Inferior parietal cortex (tissue), 1 donor: ENCODE data around the gene WDR82.

Experiments used
- DNase-seq: peaks from one replicate; pipeline ENCODE4 v3.0.0-alpha.2; 2016; ENCODE audit errors: extremely low spot score

The WDR82 gene

DNA sequence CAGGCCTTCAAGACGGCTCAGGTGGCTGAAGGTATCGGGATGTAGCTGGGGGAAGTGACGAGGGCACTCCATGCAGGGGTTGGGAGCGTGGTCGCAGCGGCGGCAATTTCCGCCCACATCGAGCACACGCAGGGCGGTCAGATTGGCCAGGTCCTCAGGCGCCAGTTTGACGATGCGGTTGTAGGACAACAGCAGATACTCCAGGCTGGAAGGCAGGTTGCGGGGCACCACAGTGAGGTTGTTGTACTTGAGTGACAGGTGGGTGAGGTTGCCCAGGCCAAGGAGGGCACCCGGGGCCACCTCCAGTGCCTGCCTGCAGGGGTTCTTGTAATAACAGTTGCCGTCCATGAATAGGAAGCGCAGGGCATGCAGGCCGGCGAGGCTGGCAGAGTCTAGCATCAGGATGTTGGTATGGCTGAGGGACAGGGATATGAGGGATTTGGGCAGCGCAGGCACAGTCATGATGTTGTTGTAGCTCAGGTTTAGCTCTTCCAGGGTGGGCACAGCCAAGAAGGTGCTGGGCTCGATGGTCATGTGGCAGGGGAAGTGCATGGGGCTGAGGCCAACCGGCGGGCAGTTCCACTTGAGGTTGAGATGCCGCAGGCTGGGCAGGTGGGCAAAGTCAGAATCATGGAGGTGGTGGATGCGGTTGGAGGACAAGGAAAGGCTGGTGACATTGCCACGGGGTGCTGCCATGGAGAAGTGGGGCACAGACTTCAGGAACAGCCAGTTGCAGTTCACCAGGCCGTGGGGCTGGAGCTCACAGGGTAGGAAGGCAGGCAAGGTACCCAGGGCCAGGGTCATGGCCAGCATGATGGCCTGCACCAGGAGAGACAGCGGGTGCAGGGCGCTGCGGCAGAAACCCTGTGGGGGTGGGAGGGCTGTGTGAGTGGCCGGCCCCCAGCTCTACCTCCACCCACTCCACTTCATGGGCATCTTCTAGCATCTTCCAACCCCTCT, 54.7 kb downstream of the WDR82 start:
- no peak for DNase-seq

DNA sequence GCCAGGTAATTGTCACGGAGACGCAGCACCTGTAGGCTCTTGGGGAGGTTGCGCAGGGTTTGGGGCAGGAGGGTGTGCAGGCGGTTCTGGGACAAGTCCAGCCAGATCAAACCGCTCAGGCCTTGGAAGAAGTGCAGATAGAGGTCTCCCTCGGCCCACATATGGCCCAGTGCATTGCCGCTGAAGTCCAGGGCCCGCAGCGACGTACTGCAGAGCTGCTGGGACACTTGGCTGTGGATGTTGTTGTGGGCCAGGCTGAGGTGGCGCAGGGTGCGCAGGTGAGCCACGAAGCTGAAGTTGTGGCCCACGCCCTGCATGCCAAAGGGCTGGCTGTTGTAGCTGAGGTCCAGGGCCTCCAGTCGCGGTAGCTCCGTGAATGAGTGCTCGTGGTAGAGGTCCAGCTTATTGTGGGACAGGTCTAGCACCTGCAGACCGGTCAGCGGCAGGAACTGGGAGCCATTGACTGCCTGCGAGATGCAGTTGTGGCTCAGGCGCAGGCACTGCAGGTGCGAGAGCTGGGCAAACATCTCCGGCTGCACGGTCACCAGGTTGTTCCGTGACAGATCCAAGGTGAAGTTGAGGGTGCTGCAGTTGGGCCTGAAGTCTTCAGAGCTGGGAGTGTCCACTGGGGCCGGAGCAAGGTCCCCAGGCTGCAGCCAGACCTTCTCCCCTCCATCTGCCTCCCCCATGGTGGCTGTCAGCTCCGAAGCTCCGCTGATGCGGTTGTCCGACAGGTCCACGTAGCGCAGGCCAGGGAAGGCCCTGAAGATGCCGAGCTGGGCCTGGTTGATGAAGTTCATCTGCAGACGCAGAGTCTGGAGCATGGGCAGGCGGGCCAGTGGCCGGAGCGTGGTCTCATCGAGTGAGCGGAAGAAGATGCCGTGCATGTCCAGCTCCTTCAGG, 55.9 kb downstream of the WDR82 start:
- DNase-seq, result no peak

DNA sequence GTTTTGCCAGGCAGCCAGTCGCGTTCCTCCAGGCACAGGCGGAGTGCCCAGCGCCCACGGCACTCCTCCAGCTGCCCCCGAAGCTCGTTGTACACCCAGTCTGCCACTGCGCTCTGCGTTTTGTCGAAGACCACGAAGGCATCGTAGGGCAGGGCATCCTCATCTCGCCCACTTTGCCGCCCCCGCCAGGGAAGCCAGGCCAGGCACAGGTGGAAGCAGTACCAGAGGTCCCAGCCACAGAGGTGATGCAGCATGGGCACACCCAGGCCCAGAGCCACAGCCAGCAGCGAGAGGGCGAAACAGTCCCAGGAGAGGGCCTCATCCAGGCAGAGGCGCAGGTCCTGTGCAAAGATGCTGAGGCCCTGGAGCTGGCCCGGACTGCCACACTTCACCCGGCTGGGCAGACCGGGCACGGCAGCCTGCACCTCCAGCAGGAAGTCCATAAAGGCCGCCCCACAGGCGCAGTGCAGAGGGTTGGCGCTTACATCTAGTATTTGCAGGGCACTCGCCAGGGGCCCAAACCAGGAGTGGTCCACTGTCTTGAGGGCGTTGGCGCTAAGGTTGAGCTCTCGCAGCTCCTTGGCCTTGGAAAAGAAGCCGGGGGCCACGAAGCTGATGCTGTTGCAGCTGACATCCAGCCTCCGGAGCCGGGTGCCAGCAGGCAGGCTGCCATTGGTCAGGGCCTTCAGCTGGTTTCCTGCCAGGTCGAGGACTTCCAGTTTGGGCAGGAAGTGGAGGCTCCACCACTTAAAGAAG, 56.7 kb downstream of the WDR82 start:
- no peak for DNase-seq

DNA sequence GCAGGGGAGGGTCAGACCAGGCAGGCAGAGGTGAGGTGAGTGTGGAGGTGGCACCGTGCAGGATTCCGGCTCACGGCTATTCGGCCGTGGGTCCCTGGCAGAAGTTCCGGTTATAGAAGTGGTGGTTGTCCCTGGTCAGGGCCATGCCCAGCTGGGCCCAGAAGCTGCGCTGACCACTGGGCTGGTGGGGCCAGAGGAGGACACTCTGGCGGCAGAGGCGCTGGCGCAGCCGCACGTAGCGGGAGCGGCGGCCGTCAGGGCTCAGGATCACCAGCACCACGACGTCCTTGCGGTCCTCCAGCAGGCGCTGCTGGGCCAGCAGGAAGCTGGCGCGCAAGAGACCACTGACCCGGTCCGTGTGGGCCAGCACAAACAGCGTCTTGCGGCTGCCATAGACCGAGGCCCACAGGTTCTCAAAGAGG, 57.3 kb downstream of the WDR82 start:
- DNase-seq, result no peak

DNA sequence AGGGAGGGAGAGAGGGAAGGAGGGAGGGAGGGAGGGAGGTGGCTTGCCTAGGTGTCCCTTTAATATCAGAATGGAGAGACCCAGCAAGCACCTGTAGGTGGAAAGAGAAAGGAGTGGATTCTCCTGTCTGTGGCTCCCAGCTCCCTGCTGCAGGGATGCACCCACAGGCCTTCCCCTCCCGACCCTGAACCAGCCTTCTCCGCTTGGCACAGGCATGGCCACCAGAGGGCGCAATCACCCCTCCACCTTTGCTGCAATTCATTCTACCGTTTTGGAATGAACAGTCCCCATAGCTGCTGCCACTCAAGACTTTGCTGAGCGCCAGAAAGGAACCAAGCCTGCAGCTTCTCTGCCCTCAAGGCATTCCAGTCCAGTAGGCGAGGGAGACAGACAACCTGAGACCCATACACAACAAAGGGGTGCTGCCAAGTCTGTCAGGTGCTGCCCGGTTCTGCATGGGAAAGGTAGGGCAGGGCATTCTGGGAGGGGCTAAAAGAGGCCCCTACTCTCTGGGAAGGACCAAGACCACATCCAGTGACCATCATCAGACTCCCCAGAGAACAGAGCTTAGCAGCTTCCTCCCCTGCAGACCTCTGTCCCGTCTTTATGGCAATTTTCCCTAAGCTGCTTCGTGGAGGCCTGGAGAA, 57.9 kb downstream of the WDR82 start:
- peak; percentile 82 for DNase-seq

DNA sequence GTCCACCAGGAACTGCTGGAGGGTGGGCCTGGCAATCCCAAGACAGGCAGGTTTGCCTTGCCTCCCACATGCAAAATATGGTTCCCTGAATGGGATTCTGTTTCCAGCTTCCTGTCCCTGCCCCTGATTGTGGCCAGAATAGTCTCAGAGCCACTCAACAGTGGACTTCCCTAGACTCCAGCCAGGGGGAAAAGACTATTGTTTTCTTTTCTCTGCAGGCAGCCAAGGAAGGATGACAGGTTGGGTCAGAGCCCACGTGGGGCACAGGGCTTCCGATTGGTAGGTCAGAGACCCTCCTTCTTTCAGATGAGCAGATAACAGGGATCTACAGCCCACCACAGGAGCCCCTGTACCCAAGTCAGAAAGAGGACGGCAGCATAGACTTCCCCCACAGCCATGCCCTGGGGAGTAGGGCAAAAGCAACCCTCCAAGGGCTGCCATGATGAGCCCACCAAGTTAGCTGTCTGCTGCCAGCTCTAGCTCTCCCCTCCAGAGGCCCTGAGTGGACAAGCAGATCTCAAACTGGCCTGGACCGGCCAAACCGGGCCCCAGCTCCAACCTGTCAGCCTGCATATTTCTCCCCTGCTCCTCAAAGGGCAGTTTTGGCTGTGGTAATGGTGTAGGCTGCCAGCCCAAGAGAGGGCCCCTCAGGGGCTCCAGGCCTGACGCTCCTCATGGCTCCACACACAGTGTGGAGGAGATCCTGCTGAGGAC, 59.4 kb downstream of the WDR82 start:
- no peak for DNase-seq

DNA sequence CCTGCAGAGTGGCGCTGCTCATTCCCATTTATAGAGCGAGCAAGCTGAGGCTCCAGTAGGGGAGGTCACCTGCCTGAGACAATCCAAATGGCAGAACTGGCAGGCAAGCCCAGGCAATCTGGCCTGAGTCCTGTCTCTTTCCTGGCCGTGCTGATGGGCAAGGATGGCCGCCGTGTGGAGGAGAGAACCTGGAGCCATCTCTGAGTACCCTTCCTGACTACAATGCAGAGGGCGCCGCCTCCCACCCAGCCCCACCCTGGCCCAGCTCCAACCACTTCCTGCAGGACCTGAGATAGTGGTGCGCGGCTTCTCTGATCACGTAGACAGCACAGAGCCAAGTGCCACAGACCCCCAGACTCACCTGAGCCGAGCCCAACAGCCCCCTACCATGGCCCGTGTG, 60.0 kb downstream of the WDR82 start:
- no peak for DNase-seq

DNA sequence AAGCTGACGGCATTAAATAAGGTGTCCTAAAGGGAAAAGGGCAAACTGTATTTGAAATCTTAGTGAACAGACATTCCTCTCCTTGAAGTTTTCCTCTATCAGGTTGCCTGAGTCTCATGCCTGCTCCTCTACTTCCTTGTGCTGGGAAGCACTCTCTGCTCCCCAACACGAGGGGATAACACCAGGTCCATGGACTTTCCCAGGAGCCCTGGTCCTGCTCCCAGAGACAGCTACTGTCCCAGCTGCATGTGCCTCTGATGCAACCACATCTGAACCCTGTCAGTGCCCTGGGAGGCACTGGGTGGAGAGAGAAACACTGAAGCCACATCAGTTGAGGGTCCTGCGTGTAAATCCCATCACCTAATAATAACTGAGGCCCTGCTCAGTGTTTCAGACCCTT, 60.4 kb downstream of the WDR82 start:
- DNase-seq, result no peak

DNA sequence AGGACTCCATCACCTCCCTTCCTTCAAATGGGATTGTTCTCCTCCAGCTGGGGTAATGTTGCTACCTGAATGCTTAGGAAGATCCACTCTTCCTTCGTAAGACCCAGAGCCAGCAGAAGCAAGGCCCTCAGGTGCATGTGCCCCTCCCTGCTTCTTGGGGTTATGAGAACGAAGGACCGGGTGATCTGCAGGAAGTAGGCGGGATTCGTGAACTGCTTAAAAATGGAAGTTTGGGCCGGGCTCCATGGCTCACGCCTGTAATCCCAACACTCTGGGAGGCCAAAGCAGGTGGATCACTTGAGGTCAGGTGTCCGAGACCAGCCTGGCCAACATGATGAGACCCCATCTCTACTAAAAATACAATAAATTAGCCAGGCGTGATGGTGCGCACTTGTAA, 61.0 kb downstream of the WDR82 start:
- no peak for DNase-seq

DNA sequence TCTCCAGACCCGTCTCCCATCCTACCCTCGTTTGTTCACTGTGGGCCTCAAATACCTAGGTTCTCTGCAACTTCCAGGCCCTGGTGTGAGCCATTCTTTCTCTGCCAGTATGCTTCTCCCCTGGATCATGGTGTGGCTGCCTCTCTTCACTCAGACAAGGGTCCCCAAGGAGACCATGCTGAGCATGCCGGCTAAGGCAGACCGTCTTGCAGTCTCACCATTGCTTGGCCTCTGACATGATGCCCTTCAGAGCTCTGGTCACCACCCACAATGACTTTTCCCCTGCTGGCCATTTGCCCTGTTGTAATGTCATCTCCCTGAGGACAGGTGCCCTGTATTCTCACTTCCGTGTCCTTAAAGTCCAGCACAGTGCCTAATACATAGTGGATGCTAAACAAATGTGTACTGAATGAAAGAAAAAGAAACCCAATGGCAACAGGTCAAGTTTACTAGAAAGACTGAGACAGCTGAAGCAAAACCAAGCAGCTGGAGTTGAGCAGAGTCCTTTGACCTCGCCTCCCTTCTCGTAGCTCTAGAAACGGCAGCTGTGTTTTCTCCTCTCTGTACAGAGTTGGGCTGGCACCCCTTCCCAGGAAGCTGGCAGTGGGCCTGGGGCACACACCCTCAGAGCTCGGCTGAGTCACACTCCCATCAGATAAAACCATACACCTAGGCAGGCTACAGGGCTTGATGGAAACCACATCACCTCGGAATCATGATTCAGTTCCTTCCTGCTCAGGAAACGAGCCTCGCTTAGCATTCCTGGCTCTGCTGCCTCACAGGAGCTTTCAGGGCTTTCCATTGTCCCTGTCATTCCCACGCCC, 61.7 kb downstream of the WDR82 start:
- no peak for DNase-seq

DNA sequence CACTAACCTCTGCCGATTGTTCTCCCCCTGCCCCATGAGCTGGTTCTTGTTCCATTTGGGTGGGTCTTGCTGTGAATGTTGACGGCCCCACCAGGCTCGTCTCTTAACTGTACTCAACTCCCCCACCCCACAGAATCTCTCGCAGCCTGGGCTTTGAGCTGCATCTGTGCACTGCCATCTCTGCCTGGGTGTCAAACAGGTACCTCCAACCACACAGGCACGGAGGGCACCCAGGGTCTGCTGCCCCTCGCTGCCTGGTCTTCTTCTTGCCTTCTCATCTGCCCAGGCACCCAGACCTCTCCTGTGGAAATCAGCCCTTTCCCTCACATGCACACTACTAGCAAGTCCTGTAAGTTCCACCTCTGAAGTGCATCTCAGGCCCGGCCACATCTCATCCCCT, 63.1 kb downstream of the WDR82 start:
- DNase-seq, result no peak

DNA sequence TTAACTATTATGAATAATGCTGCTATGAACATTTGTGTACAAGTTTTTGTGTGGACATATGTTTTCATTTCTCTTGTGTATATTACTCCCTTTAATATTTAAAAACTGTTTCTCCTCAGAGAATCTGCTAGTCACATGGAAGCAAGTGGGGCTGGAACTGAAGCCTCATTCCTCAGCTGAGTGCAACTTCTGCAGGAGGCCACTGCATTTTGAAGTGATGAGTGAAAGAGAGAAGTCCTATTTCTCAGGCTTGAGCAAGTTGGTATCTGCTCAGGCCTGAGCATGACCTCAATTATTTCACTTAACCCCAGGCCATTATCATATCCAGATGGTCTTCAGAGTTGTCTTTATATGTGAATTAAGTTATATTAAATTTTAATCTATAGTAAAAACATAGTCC, 64.5 kb downstream of the WDR82 start:
- no peak for DNase-seq

DNA sequence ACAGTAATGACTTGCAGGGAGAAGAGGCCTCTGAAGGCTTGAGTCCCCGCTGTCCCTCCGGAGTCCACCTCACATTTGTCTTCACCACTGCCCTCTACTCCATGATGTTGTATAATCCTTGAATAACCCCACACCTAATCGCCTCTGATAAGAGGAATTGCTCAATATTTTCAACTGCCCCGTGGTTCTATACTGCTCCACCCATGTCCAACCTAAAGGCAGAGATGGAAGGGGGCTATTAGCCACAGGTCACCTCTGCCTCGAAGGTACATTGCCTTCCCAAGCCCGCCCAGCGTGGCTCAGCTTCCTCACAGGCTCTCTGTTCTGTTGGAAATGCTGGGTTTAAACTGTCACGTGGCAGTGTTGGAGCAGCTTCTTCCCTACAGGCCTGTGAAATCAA, 65.4 kb downstream of the WDR82 start:
- no peak for DNase-seq

DNA sequence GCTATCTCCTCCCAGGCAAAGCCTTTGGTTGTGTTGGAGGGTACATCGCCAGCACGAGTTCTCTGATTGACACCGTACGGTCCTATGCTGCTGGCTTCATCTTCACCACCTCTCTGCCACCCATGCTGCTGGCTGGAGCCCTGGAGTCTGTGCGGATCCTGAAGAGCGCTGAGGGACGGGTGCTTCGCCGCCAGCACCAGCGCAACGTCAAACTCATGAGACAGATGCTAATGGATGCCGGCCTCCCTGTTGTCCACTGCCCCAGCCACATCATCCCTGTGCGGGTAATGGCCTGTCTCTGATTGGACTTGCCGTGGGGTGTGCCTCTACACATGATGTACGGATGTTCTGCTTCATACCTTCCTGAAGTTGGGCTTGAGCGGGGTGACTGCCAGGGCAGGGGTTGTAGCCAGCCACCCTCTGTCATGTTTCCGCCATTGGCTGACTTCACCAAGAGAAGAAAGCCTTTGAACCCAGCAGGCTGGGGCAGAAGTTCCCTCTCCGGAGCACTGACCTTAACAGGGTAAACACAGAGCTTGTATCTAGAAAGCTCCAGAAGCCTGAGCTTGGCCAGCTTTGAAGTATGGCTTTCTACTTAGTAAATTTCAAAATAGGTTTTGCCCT, 67.1 kb downstream of the WDR82 start:
- DNase-seq, result no peak

DNA sequence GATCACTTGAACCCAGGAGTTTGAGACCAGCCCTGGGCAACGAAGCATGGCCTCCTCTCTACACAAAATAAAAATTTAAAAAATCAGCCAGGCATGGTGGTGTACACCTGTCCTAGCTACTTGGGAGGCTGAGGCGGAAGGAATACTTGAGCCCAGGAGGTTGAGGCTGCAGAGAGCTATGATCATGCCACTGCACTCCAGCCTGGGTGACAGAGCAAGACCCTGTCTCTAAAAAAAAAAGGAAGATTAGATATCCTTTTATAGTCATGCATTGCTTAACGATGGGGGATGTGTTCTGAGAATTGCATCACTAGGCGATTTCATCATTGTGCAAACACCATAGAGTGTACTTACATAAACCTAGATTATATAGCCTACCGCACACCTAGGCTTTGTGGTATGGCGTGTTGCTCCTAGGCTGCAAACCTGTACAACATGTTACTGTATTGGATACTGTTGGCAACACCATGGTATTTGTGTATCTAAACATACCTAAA, 67.9 kb downstream of the WDR82 start:
- no peak for DNase-seq

DNA sequence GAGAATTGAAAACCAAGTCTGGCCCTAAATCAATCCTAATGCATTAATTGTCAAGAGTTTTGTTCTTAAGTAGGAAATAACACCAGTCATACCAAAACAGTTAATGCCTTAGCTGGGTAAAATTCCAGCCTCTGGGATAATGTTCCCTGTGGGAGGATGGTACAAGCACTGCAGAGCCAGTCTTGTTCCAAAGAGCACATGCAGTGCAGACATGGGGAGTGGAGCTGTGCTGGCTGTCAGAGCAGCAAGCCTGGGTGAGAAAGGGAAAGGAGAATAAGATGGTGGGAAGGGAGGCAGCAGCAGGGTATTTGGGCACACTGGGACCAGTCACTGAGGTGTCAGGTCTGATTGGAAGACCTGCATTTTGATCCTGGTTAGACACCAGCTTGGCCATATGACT, 68.4 kb downstream of the WDR82 start:
- DNase-seq, result no peak

DNA sequence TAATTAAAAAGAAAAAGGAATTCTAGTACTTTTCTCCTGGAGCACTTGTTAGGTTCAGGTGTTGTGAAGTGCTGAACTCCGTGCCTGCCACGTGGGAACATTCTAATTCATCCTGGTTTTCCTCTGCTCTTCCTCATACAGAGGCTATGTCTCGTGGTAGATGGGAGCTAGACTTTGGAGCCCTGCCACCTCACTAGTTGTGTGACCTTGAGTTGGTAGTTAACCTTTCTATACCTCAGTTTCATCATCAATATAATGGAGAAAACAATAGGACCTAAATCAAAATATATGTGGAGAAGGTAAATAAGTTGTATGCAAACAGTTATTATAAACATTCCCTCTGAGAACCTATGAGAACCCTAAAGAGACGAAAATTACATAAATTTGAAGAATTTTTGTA, 69.9 kb downstream of the WDR82 start:
- no peak for DNase-seq

DNA sequence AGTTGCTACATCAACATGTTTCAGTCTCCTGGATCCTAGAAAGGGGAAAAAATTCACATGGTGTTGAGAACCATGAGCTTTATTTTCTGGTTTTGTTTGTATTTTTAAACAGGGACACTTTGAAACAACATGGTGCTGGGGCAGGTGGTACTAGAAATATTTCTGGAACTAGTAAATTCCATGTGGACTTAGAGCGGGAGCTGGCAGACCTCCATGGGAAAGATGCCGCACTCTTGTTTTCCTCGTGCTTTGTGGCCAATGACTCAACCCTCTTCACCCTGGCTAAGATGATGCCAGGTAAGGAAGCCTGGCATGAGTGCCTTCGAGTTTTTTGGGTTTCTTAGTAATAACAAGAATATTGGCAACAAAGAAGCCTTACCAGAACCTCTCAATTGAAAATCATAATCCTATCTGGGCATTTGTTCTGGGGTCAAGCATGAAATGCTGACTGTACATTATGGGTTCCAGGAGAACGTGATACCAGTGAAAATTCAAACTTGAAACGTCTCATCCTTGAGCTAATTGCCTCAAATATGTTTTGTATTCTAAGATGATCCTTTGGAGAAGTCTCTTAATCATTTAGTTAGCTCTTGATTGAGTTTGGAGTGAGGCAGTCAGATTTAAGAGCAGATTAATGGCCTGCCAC, 72.6 kb downstream of the WDR82 start:
- DNase-seq, result no peak
